GOT3 (cell line): ENCODE data around the gene ZEB2.

ENCODE experiments used
- DNase-seq: peaks from one replicate; lab custom pipeline; 2025; ENCODE audit warnings: mixed read lengths; lab: John Stamatoyannopoulos, UW

The ZEB2 gene

GRCh38 chr2:144519934-144520731 is at the start of gene ZEB2:
Gene ZEB2, minus strand, starts transcription at chr2:144520119. Its CDS starts 2,769 bp downstream, at chr2:144517350.
- DNase-seq, result no peak

GRCh38 chr2:144567745-144568144 is 47.8 kb upstream of the ZEB2 start:
- DNase-seq, result no peak

GRCh38 chr2:144566448-144566847 is 46.5 kb upstream of the ZEB2 start:
- DNase-seq, result no peak

GRCh38 chr2:144560251-144560650 is 40.3 kb upstream of the ZEB2 start:
- DNase-seq, result no peak

GRCh38 chr2:144559681-144560080 is 39.8 kb upstream of the ZEB2 start:
- DNase-seq, result no peak

GRCh38 chr2:144559242-144559641 is 39.3 kb upstream of the ZEB2 start:
- no peak for DNase-seq

GRCh38 chr2:144554492-144555210 is 34.7 kb upstream of the ZEB2 start:
- no peak for DNase-seq

GRCh38 chr2:144553379-144553778 is 33.5 kb upstream of the ZEB2 start:
- no peak for DNase-seq

GRCh38 chr2:144552821-144553220 is 32.9 kb upstream of the ZEB2 start:
- DNase-seq, result no peak

- DNase-seq, result no peak
Observed at GRCh38 chr2:144550911-144551310, 31.0 kb upstream of the ZEB2 start.

- DNase-seq, result no peak
Observed at GRCh38 chr2:144550084-144550483, 30.2 kb upstream of the ZEB2 start.

- DNase-seq, result no peak
Observed at GRCh38 chr2:144548532-144549191, 28.7 kb upstream of the ZEB2 start.

- DNase-seq, result no peak
Observed at GRCh38 chr2:144548088-144548487, 28.2 kb upstream of the ZEB2 start.

- DNase-seq, result no peak
Observed at GRCh38 chr2:144547494-144547893, 27.6 kb upstream of the ZEB2 start.

- DNase-seq, result no peak
Observed at GRCh38 chr2:144546933-144547332, 27.0 kb upstream of the ZEB2 start.

GRCh38 chr2:144545787-144546186 is 25.9 kb upstream of the ZEB2 start:
- DNase-seq, result no peak

GRCh38 chr2:144544053-144544452 is 24.1 kb upstream of the ZEB2 start:
- DNase-seq, result no peak

- DNase-seq, result no peak
Observed at GRCh38 chr2:144541396-144541795, 21.5 kb upstream of the ZEB2 start.

GRCh38 chr2:144539289-144539782 is 19.4 kb upstream of the ZEB2 start:
- no peak for DNase-seq

- DNase-seq, result no peak
Observed at GRCh38 chr2:144535300-144535699, 15.4 kb upstream of the ZEB2 start.

GRCh38 chr2:144533221-144533620 is 13.3 kb upstream of the ZEB2 start:
- no peak for DNase-seq

GRCh38 chr2:144530596-144530995 is 10.7 kb upstream of the ZEB2 start:
- DNase-seq, result no peak

- no peak for DNase-seq
Observed at GRCh38 chr2:144529841-144530240, 9.9 kb upstream of the ZEB2 start.
